HG03432 (cell line): ENCODE data around the gene ZNF668.

Experiments used
- ATAC-seq: cut with Tn5 transposase; IDR thresholded peaks from one replicate; pipeline ENCODE4 v1.9.1; 2021; ENCODE audit warnings: mild to moderate bottlenecking, moderate library complexity; ENCODE audit not compliant: unreplicated experiment

Gene ZNF668

DNA sequence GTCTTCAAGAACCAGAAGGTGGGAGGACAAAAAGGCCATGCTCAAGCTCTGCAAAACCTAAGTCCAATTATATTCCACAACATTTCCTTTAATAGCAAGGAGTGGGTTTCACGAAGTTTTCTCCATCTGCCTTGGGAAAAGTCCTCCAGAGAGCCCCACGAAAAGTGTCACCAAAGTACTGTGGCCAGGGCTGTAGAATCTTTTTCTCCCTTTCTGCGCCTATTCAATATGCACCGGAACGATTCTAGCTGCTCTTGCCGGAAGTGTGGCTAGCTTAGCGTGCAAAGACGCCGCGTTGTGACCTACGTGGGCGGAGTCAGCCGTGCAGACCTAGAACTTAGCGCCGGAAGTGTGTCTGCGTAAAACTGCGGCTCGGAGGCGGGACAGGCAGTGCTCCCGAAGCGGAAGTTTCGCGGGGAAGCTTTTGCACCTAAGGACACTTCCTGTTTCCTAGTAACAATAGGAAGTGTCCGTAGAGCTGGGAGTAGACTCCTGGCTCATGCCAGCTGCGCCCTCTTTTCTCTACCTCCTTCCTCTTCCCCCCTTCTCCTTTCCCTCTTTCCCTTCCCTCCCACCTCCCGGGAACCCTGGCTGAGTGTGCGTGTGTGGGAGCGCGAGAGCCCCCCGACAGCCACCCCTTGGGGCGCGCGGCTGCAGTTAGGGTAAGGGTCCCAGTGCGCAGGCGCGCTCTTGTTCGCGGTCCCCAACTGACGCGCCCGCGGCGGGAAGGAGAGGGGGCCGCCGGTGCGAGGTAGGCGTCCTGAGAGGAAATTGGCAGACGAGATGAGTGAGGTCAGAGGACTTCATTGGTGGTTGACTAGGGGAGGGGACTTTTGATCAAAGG lies at the start of gene ZNF668, which contains the start of gene ZNF646:
ZNF668 (minus strand) TSS at position 271 of the 844 bp plus-strand sequence. CDS start 9,781 bp downstream, outside the sequence.
ZNF646 (plus strand) TSS at position 453 of the 844 bp plus-strand sequence. CDS start 1,903 bp downstream, outside the sequence.
- ATAC-seq, result peak; percentile 70

- ATAC-seq, result no peak
These were observed 46.1 kb upstream of the ZNF668 start for GRCh38 chr16:31120129-31120528.

- no peak for ATAC-seq
These were observed 44.4 kb upstream of the ZNF668 start for GRCh38 chr16:31118223-31119155.

GRCh38 chr16:31117384-31118222 lies 43.6 kb upstream of the ZNF668 start, which contains the start of gene KAT8:
KAT8 (plus strand) TSS chr16:31117664; CDS start chr16:31117682, 18 bp downstream.
- peak; percentile 92 for ATAC-seq

GRCh38 chr16:31114468-31114867 lies 40.4 kb upstream of the ZNF668 start:
- ATAC-seq, result no peak

GRCh38 chr16:31113121-31114120 lies 39.4 kb upstream of the ZNF668 start:
- no peak for ATAC-seq

DNA sequence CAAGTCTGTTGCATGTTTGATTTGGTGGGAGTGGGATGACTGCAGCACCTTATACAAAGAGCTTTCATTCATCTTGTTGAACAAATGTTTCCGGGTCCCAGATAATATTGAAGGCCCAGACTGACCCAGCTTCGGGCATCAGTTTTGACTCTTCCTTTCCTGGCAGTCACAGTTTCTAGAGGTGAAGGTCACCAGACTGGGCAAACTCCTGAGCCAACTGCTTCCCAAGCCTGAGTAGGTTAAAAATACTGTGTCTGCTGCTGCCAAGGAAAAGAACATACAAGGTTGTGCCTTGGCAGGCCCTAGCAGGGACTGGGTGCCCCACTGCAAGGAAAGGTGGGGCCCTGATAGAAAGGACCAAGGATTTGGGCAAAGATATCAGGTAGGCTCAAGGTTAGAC lies 38.7 kb upstream of the ZNF668 start:
- ATAC-seq, result no peak

DNA sequence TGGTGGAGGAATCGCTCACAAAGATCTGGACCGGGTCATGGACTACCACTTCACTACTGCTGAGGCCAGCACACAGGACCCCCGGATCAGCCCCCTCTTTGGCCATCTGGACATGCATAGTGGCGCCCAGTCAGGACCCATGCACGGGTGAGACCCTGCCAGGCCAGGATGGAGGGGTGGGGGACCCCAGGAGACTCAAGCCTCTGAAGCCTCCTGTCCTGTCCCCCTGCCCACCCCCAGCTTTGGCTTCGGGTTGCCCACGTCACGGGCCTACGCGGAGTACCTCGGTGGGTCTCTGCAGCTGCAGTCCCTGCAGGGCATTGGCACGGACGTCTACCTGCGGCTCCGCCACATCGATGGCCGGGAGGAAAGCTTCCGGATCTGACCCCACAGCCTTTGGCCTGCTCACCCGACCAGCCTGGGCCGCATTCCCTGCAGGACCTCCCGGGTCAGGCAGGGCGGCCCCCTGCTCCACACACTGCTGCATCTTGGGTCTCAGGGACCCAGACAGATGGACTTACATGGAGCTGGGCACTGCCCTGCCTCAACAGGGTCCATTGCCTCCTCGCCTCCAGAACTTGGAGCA lies 37.9 kb upstream of the ZNF668 start:
- ATAC-seq, result no peak

- no peak for ATAC-seq
These were observed 36.3 kb upstream of the ZNF668 start for GRCh38 chr16:31110106-31111034.

GRCh38 chr16:31109622-31110021 lies 35.6 kb upstream of the ZNF668 start:
- ATAC-seq, result no peak

GRCh38 chr16:31108794-31109558 lies 34.9 kb upstream of the ZNF668 start:
- ATAC-seq, result no peak

DNA sequence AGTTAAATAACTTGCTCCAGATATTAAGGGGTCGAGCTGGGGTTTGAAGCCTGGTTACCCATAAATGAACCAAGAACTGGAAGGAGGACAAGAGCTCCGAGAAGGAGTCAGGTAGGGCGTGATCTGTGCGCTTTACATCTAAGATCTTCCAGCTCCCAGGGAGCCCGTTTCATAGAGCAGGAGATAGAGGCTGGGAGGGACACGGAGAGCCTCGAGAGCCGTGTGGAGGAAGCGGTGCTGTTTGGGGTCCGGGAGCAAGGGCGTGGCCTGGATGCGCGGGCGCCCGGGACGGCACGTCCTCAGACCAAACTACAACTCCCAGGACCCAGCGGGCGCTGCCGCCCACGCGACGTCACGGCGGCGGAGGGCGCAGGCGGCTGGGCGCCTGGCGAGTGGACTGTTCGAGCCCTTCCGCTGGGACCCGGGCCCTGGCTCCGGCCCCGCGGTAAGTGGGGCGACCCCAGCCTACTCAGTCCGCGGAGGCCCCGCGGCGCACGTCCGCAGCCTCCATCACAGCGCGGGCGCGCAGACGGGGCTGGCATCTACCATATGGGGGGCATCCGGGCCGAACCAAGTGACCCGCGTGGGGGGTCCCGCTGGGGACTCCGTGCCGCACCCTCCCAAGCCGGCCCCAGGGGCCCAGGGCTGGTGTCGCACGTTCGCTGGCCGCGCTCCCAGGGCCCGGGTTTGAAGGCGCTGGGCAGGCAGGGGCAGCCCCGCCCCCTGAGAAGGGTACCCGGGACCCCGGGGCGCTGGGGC lies 34.2 kb upstream of the ZNF668 start, which contains the start of gene BCKDK:
BCKDK (plus strand) TSS at position 352 of the 759 bp plus-strand sequence. CDS start 838 bp downstream, outside the sequence.
- peak; percentile 89 for ATAC-seq

GRCh38 chr16:31107465-31107867 lies 33.4 kb upstream of the ZNF668 start:
- peak; percentile 62 for ATAC-seq

DNA sequence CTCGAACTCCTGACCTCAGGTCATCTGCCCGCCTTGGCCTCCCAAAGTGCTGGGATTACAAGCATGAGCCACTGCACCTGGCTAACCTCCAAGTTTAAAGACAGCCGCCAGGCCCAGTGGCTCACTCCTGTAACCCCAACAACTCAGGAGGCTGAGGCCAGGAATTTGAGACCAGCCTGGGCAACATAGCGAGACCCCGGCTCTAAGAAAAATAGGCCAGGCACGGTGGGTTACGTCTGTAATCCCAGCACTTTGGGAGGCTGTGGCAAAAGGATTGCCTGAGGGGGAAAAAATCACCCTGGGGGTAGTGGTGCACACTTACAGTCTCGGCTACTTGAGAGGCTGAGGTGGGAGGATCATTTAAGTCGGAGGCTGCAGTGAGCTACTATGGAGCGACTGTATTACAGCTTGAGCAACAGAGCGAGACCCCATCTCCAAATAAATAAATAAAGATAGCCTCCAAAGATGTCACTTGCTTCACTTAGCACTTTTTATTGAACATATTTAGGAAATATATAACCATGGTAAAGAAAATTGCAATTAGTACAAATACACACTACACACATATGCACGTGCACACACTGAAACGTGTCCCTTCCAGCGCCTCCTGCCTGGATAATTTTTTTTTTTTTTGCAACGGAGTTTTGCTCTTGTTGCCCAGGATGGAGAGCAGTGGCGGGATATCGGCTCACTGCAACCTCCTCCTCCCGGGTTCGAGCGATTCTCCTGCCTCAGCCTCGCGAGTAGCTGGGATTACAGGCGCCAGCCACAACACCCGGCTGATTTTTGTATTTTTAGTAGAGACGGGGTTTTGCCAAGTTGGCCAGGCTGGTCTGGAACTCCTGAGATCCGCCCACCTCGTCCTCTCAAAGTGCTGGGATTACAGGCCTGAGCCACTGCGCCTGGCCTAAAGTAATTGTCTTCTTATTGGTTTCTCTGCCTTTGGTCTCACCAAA lies 32.7 kb upstream of the ZNF668 start:
- ATAC-seq, result no peak

DNA sequence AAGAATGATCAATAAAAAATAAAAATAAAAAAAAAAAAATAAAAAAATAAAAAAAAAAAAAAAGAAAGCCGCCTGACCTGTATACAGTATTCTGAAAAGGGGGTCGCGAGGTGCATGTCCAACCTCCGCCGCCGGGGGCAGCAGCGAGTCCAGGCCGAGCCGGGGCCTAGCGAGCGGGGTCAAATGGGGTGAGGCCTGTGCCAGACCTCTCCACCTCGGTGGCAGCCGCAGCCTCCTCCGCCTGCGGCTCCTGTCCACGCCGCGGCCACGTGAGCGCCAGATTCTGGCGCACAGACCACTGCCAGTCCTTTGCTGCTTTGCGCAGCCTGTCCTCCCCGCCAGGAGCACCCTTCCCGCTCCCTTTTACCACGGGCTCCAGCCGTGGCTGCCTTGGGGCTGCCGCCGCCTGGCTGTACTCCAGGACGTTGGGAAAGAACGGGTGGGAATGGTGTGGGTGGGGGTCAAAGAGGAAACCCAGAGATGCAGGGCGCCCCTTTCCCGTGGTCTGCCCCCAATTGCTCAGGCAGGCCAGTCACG lies 31.7 kb upstream of the ZNF668 start:
- no peak for ATAC-seq
